ENCODE measurements around the gene SH2B3. TPM values are rescaled to one million over a fixed set of nuclear protein-coding genes. Genes with fewer than 3 reads are reported as not detected.

The SH2B3 gene
- total and polyA plus RNA-seq, 2 donors (not counting 1 experiment from before 2014, with no cell fraction given) = 21.9 to 69.4 TPM

GRCh38 chr12:111404362-111405148 is 1.2 kb upstream of the SH2B3 start:
- intact Hi-C loops (cut with micrococcal nuclease) = loop anchor here (1.0 to 5.0 kb wide), 4 partner anchors 31 to 358 kb away; no protein-coding TSS in a partner anchor
- H3K9ac ChIP-seq (ENCODE audit: low read length) = peak overlapping the region; percentile 97
- 36% methylated on average over 14 of the region's 21 CpGs for WGBS (ENCODE audit: insufficient coverage)

More at GRCh38 chr12:111404362-111405148, 1.2 kb upstream of the SH2B3 start:
- H3K36me3 ChIP-seq (replicated peaks in 1 of 2; ENCODE audit: control extremely low read depth in 1 of 2, control insufficient read depth in 1 of 2, extremely low read depth in 1 of 2, insufficient read depth in 2 of 2, low read length in 1 of 2) = no peaks in the 10 kb centered on the region
- Mint-ChIP-seq H3K4me3 (peak overlapping the region; percentile 85), H3K27ac (peak overlapping the region; percentile 84), H3K9me3 (ENCODE audit: insufficient read depth) (no peaks in the 10 kb centered on the region), H3K27me3 (no peaks in the 10 kb centered on the region), H3K4me1 (peaks cover 57% of the 10 kb centered on the region)
- H2AFZ ChIP-seq (ENCODE audit: insufficient read depth, low read depth, low read length, poor library complexity, severe bottlenecking) = peak overlapping the region; percentile 56
- peaks cover 50 to 64% of the 10 kb centered on the region in 2 donors for H3K4me1 ChIP-seq (ENCODE audit: control insufficient read depth in 2 of 2, insufficient read depth in 2 of 2, low read length in 2 of 2)
- peaks cover 37% of the 10 kb centered on the region for H3K79me2 ChIP-seq (ENCODE audit: control insufficient read depth, insufficient read depth, low read length)
- ChIA-PET POLR2A (interaction anchor here (0.6 to 1.9 kb wide), 10 partner anchors 11 to 72 kb away, joined by 3 to 8 read pairs (median 3); no protein-coding TSS in a partner anchor), CTCF (interaction anchor here (0.9 to 22.7 kb wide), 9 partner anchors 7 to 282 kb away, joined by 3 to 1472 read pairs (median 4); partner anchors contain the start of genes ACAD10 and BRAP)
- no peaks in the 10 kb centered on the region for H3K27me3 ChIP-seq (replicated peaks in 1 of 4; ENCODE audit: control extremely low read depth in 1 of 4, control insufficient read depth in 3 of 4, insufficient read depth in 4 of 4, low read length in 3 of 4)
- no peak for TF ChIP-seq CTCF (IDR thresholded peaks at IDR 0.05)
- TF ChIP-seq EZH2 (IDR thresholded peaks at IDR 0.05; ENCODE audit: borderline replicate concordance, insufficient read depth, low read depth, low read length, poor library complexity, severe bottlenecking) = no peak
- H3K9me3 ChIP-seq (ENCODE audit: control extremely low read depth in 1 of 3, control insufficient read depth in 2 of 3, insufficient read depth in 1 of 3, low read length in 2 of 3) = no peaks in the 10 kb centered on the region
- peaks cover 33% of the 10 kb centered on the region for H4K20me1 ChIP-seq (ENCODE audit: control insufficient read depth, insufficient read depth, low read length, poor library complexity, severe bottlenecking)
- H3K27ac ChIP-seq (ENCODE audit: low read length in 2 of 2) = peak overlapping the region; percentile 73 to 97
- DNase-seq (peak; percentile 81), ATAC-seq (ENCODE audit: low read depth) (no peak)
- peak overlapping the region; percentile 5 to 94 (median 58) for H3K4me3 ChIP-seq (ENCODE audit: control extremely low read depth in 1 of 5, extremely low read depth in 1 of 5, insufficient read depth in 1 of 5, low read depth in 2 of 5, low read length in 4 of 5)
- peak overlapping the region; percentile 95 for H3K4me2 ChIP-seq (replicated peaks; ENCODE audit: low read depth, low read length, poor library complexity, severe bottlenecking)
